ENCODE results near the gene PBX4.

PBX4 gene

DNA sequence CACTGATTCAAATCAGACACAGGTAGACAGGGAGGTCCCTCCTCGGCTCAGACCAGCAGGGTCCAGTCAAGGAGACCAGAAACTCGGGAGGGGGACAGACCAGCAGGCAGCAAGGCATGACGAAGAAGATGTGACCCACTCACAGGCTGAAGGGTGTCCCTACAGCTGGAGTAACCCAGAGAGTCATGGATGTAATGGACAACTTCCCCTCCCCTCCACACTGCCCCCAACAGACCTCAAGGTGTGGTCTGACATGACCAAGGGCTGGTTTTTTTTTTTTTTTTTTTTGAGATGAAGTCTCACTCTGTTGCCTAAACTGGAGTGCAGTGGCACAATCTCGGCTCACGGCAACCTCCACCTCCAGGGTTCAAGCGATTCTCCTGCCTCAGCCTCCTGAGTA lies 34.1 kb downstream of the PBX4 start:
- CTCF ChIA-PET: interaction anchor here (1.0 to 2.5 kb wide), 2 partner anchors 30 to 52 kb away, joined by 3 to 8 read pairs; no protein-coding TSS in a partner anchor
- TF ChIP-seq, protein P1, sequence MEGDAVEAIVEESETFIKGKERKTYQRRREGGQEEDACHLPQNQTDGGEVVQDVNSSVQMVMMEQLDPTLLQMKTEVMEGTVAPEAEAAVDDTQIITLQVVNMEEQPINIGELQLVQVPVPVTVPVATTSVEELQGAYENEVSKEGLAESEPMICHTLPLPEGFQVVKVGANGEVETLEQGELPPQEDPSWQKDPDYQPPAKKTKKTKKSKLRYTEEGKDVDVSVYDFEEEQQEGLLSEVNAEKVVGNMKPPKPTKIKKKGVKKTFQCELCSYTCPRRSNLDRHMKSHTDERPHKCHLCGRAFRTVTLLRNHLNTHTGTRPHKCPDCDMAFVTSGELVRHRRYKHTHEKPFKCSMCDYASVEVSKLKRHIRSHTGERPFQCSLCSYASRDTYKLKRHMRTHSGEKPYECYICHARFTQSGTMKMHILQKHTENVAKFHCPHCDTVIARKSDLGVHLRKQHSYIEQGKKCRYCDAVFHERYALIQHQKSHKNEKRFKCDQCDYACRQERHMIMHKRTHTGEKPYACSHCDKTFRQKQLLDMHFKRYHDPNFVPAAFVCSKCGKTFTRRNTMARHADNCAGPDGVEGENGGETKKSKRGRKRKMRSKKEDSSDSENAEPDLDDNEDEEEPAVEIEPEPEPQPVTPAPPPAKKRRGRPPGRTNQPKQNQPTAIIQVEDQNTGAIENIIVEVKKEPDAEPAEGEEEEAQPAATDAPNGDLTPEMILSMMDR (IDR thresholded peaks at IDR 0.05; ENCODE audit: control extremely low read depth, extremely low read depth, low read depth, missing control alignments): no peak
- POLR2A ChIA-PET: no interaction called here
- DNase-seq (ENCODE audit: extremely low spot score): no peak

DNA sequence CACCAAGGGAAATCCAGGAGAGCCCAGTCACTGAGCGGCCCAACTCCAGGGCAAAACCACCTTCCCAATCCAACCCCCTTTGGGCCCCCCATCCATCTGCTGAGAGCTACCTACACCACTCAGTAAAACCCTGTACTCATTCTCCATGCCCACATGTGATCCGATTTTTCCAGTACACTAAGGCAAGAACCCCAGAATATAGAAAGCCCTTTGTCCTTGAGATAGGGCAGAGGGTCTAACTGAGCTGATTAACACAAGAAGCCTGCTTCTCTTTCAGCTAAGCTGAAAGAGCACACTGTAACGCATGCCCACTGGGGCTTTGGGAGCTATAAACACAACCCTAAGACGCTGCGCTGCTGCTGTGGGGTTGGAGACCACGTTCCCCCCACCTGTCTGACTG lies 36.0 kb downstream of the PBX4 start:
- DNase-seq (ENCODE audit: extremely low spot score): no peak

DNA sequence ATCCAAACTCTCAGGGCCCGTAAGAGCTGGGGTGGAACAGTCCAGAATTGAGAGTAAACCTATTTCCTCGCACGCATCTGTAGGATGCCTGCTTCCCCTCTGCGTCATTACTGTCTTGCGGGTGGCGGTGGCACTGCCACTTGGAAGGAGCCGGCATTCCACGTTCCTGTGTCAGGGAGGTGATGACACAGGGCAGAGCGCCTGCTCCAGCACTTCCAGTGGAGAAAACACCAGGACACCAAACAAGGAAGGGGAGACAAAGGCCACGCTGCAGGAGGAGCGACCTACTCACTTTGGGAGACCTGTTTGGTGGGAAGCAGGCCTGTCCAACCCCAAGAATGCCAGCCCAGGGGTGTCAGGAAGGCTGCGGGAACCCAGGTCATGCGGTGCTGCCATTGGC lies 37.1 kb downstream of the PBX4 start:
- TF ChIP-seq, protein P1 (IDR thresholded peaks at IDR 0.05; ENCODE audit: control extremely low read depth, extremely low read depth, low read depth, missing control alignments): no peak
- ChIA-PET POLR2A (no interaction called here), CTCF (interaction anchor here (1.1 to 3.0 kb wide), 3 partner anchors 19 to 49 kb away, joined by 3 to 9 read pairs (median 8); no protein-coding TSS in a partner anchor)
- no peak for DNase-seq (ENCODE audit: extremely low spot score)

More for the DNA sequence above, 36.0 kb downstream of the PBX4 start:
- ChIA-PET POLR2A (interaction anchor here (0.6 kb wide), 1 partner anchor 25 kb away, joined by 5 read pairs; no protein-coding TSS in a partner anchor), CTCF (interaction anchor here (0.8 to 3.0 kb wide), 5 partner anchors 27 to 216 kb away, joined by 3 to 9 read pairs (median 8); no protein-coding TSS in a partner anchor)
- TF ChIP-seq, protein P1 (IDR thresholded peaks at IDR 0.05; ENCODE audit: control extremely low read depth, extremely low read depth, low read depth, missing control alignments): no peak

DNA sequence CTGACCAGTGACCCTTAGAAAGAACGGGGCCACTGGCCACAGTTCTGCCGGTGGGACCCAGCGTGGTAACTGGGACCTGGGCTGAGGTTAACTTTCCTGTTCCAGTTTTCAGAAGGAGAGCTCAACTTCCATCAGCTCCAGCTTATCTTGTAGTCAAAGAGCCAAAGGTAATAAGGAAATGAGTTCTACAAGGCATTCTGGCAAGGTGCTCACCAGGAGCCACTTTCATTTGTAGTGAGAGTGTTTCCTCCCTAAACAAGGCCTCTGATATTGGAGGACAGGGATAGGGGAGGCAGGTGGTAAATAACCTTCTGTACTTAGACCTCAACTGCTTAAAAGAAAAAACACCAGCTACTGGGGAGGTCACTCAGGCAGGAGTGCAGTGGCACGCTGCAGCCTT lies 38.1 kb downstream of the PBX4 start:
- ChIA-PET CTCF (interaction anchor here (1.1 to 3.0 kb wide), 5 partner anchors 12 to 48 kb away, joined by 3 to 8 read pairs (median 5); no protein-coding TSS in a partner anchor), POLR2A (interaction anchor here (0.6 kb wide), 1 partner anchor 190 kb away, joined by 3 read pairs; no protein-coding TSS in a partner anchor)
- TF ChIP-seq, protein P1 (IDR thresholded peaks at IDR 0.05; ENCODE audit: control extremely low read depth, extremely low read depth, low read depth, missing control alignments): no peak
- no peak for DNase-seq (ENCODE audit: extremely low spot score)

DNA sequence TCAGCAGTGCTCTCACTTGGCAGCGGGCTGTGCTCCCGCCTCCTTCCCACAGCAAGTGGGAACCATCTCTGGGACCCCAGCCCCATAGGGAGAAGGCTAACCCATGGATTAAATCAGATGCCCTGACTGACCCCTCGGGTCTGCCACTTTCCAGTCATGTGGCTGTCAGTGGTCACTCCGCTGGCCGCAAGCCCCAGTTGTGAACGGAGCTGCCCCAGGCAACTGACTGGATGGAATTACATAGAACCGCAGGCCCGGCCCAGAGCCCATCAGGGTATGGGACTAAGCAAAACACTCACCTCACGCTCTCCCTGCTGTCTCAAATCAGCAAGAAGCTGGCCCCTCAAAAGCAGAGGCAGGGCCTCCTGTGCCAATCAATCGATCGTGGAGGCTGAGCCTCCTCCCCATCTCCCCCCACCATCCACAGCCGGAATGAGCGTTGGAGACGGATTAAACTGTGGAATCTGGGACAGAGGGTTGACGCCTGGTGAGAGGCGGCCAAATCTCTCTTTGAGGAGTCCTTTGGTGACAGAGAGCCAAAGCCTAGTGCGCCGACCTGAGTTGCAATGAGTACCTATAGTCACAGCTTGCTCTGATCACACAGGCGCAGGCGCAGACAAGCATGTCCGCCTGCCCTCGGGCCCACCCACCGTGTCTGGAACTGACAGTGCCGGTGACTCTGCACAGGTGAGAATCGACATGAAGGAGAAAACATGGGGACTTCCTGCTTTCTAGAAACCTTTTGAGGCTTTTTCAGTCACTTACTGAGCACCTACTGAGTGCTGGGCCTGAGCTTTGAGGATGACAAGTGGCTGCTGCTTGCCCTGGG lies 38.7 kb downstream of the PBX4 start:
- ChIA-PET POLR2A (interaction anchor here (0.6 kb wide), 1 partner anchor 189 kb away, joined by 3 read pairs; no protein-coding TSS in a partner anchor), CTCF (interaction anchor here (1.1 to 3.0 kb wide), 4 partner anchors 12 to 48 kb away, joined by 3 to 8 read pairs (median 5); no protein-coding TSS in a partner anchor)
- no peak for DNase-seq (ENCODE audit: extremely low spot score)
- TF ChIP-seq, protein P1 (IDR thresholded peaks at IDR 0.05; ENCODE audit: control extremely low read depth, extremely low read depth, low read depth, missing control alignments): no peak

DNA sequence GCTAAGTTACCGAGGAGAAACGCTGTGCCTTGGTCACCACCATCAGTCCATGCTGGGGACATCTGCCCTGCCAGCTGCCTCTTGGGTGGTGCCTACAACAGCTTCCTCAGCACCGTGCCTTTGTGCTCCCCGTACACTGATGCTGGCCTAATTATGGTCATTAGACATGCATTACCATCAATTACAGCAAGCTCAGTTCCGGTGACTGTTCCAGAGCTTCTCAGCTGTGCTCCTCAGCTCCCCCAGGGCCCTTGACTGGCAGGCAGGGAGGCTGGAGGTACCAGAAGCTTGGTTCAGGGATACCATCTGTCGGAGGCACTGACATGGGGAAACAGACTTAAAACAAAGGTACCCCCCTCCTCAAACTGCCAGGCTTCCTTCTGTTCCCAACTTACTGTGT lies 40.2 kb downstream of the PBX4 start:
- CTCF ChIA-PET: interaction anchor here (0.9 to 1.6 kb wide), 4 partner anchors 10 to 26 kb away, joined by 3 to 6 read pairs (median 4); no protein-coding TSS in a partner anchor
- POLR2A ChIA-PET: no interaction called here
- DNase-seq (ENCODE audit: extremely low spot score): no peak
- TF ChIP-seq, protein P1 (IDR thresholded peaks at IDR 0.05; ENCODE audit: control extremely low read depth, extremely low read depth, low read depth, missing control alignments): no peak

Data from GM10248 (cell line).